Measurements from ENCODE around the gene TCF7L1.

- TF ChIP-seq, protein P1, sequence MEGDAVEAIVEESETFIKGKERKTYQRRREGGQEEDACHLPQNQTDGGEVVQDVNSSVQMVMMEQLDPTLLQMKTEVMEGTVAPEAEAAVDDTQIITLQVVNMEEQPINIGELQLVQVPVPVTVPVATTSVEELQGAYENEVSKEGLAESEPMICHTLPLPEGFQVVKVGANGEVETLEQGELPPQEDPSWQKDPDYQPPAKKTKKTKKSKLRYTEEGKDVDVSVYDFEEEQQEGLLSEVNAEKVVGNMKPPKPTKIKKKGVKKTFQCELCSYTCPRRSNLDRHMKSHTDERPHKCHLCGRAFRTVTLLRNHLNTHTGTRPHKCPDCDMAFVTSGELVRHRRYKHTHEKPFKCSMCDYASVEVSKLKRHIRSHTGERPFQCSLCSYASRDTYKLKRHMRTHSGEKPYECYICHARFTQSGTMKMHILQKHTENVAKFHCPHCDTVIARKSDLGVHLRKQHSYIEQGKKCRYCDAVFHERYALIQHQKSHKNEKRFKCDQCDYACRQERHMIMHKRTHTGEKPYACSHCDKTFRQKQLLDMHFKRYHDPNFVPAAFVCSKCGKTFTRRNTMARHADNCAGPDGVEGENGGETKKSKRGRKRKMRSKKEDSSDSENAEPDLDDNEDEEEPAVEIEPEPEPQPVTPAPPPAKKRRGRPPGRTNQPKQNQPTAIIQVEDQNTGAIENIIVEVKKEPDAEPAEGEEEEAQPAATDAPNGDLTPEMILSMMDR (IDR thresholded peaks at IDR 0.05), result no peak
- TF ChIP-seq POLR2AphosphoS5 (IDR thresholded peaks at IDR 0.05), result no peak
- TF ChIP-seq EP300 (IDR thresholded peaks at IDR 0.05), result no peak
Measured at GRCh38 chr2:85307527-85307897, 174.3 kb downstream of the TCF7L1 start.

All from esophagus muscularis mucosa (tissue), 4 donors.